PC-9 (cell line): Measurements from ENCODE around the gene RAD1.

Source experiments
- CTCF ChIP-seq: fragments of 200-600 bp; sonication (generic); conservative IDR thresholded peaks from 2 replicates; pipeline ENCODE4 v1.6.1; 2017; ENCODE audit warnings: mixed run types, antibody characterized with exemption, mild to moderate bottlenecking, moderate library complexity
- EZH2 ChIP-seq: fragments of 200-600 bp; sonication (generic); IDR thresholded peaks from 2 replicates; pipeline ENCODE4 v1.8.0; 2017; ENCODE audit warnings: antibody characterized with exemption, low read depth

- TF ChIP-seq CTCF (no peak), EZH2 (no peak)
Observed at GRCh38 chr5:34924462-34924765, 9.1 kb upstream of the RAD1 start.
